Panc1 (cell line): Measurements from ENCODE around the gene SERPINB10. TPM values are rescaled to one million over a fixed set of nuclear protein-coding genes. Genes with fewer than 3 reads are reported as not detected.

ENCODE experiments used
- ATAC-seq: fragments of 200-7000 bp; cut with Tn5 transposase; 2 replicates; pipeline ENCODE4 v1.9.1; 2020; ENCODE audit warnings: mild to moderate bottlenecking, moderate library complexity
- BruUV-seq: library from RNA; stranded (reverse); fragments of 400-500 nt; replicated peaks from 2 replicates; lab custom pipeline; 2021; lab: Mats Ljungman, UMichigan
- CTCF ChIA-PET: fragments of 300-600 bp; sonication (Branson Sonifier 250); formaldehyde crosslinking; loops from one replicate; lab custom pipeline; 2022; ENCODE audit warnings: antibody characterized with exemption; lab: Charles Lee
- POLR2A ChIA-PET: fragments of 300-600 bp; sonication (Branson Sonifier 250); formaldehyde crosslinking; loops from one replicate; lab custom pipeline; 2022; ENCODE audit warnings: antibody characterized with exemption; lab: Charles Lee
- DNase-seq: peaks from one replicate; pipeline ENCODE4 v3.0.0-alpha.2; 2010; ENCODE audit warnings: low read depth, low spot score
- H3K27ac ChIP-seq: 2 replicates; pipeline ENCODE4 v1.5.1; 2011; ENCODE audit warnings: mild to moderate bottlenecking, low read length, inconsistent platforms
- H3K27me3 ChIP-seq: fragments of 200-500 bp; sonication (Bioruptor generic); 2 replicates; pipeline ENCODE4 v1.6.0; 2014; ENCODE audit warnings: low read length, inconsistent platforms; ENCODE audit not compliant: control insufficient read depth, insufficient read depth
- H3K36me3 ChIP-seq: fragments of 200-500 bp; sonication (Bioruptor generic); 2 replicates; pipeline ENCODE4 v1.5.1; 2014; ENCODE audit warnings: inconsistent platforms, mild to moderate bottlenecking, low read length, moderate library complexity; ENCODE audit not compliant: control insufficient read depth, insufficient read depth
- H3K4me1 ChIP-seq: 2 replicates; pipeline ENCODE4 v1.5.1; 2011; ENCODE audit warnings: inconsistent platforms, mild to moderate bottlenecking, low read length, moderate library complexity; ENCODE audit not compliant: control insufficient read depth, insufficient read depth
- H3K4me3 ChIP-seq, 2 experiments: 2 replicates each; pipeline ENCODE4 v1.5.1; 2011 to 2012; ENCODE audit warnings: low read depth in 2 of 2, low read length in 2 of 2, mild to moderate bottlenecking in 2 of 2, inconsistent platforms in 1 of 2, moderate library complexity in 1 of 2
- H3K9me3 ChIP-seq: fragments of 200-500 bp; sonication (Bioruptor generic); 2 replicates; pipeline ENCODE4 v1.5.1; 2014; ENCODE audit warnings: low read depth, mild to moderate bottlenecking, inconsistent platforms, low read length, moderate library complexity; ENCODE audit not compliant: control insufficient read depth, insufficient read depth
- CTCF ChIP-seq: fragments of 450-650 bp; IDR thresholded peaks from 2 replicates; pipeline ENCODE4 v1.5.1; 2017; ENCODE audit warnings: mild to moderate bottlenecking
- POLR2AphosphoS5 ChIP-seq: IDR thresholded peaks from 2 replicates; pipeline ENCODE4 v1.6.1; 2012; ENCODE audit warnings: mild to moderate bottlenecking, low read depth, low read length, moderate library complexity
- REST ChIP-seq, 2 experiments: IDR thresholded peaks; 2 replicates each; pipeline ENCODE4 v1.6.1; 2011 to 2012; ENCODE audit warnings: low read depth in 2 of 2, control low read depth in 1 of 2, low read length in 1 of 2, mild to moderate bottlenecking in 1 of 2, moderate library complexity in 1 of 2; ENCODE audit not compliant: insufficient read depth in 1 of 2
- SIN3A ChIP-seq: IDR thresholded peaks from 2 replicates; pipeline ENCODE4 v1.6.1; 2012; ENCODE audit warnings: low read depth, mild to moderate bottlenecking, low read length, moderate library complexity, borderline replicate concordance; ENCODE audit not compliant: insufficient read depth
- TCF7L2 ChIP-seq: IDR thresholded peaks from 2 replicates; pipeline ENCODE4 v1.6.1; 2011; ENCODE audit warnings: mild to moderate bottlenecking, low read depth, low read length, inconsistent platforms
- in situ Hi-C: cut with HindIII; loops from 2 replicates; pipeline ENCODE4 v1.10.0; 2016; ENCODE audit warnings: low sequenced_read_pairs, low pct_unique_long_range_greater_than_20kb
- intact Hi-C: fragments of 100-400 bp; cut with micrococcal nuclease; formaldehyde crosslinking; loops from one replicate; pipeline ENCODE4 v1.10.0; 2022; ENCODE audit not compliant: unreplicated experiment
- total RNA-seq: library from RNA; stranded (reverse); gene quantifications from one replicate; pipeline ENCODE4 v1.2.1, GENCODE V29; 2021; ENCODE audit not compliant: unreplicated experiment

Gene SERPINB10
- total RNA-seq, 1 experiment from 2014 or later, result not detected

- H3K4me3 ChIP-seq, result no peak overlapping the region
Observed at GRCh38 chr18:63903851-63904570, 3.7 kb upstream of the SERPINB10 start.

DNA sequence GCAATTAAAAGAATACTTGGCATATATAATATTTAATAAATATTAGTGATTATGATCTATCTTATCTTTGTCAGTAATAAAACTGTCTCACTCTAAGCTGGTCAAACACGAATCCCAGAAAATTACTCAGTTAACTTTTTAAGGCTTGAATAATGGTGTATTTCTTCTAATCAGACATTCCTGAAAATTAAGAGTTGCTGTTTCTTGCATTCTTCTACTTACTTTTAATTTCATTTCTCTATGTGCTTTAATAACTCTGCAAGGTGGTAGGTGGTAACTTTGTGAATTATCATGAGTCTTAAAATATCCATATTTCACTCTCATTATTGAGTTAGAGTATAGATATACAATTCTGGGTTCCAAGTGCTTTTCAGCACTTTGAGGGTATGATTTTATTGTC, 3.1 kb upstream of the SERPINB10 start:
- intact Hi-C loops (no loop called here), in situ Hi-C loops (no loop called here)
- POLR2A ChIA-PET, result no interaction called here
- Histone ChIP-seq H3K4me1 (no peaks in the 10 kb centered on the region), H3K4me3 (no peak overlapping the region), H3K36me3 (no peaks in the 10 kb centered on the region), H3K9me3 (no peaks in the 10 kb centered on the region), H3K27me3 (no peaks in the 10 kb centered on the region), H3K27ac (no peak overlapping the region)
- CTCF ChIA-PET, result no interaction called here
- ATAC-seq (no peak), DNase-seq (no peak)
- TF ChIP-seq SIN3A (no peak), POLR2AphosphoS5 (no peak), REST (IDR thresholded peaks at IDR 0.05; ENCODE audit: insufficient read depth in 1 of 2, low read depth in 2 of 2, low read length in 1 of 2) (no peak), TCF7L2 (no peak), CTCF (no peak)
- BruUV-seq, result no TSS peak

More at GRCh38 chr18:63903851-63904570, 3.7 kb upstream of the SERPINB10 start:
- H3K27ac ChIP-seq, result no peak overlapping the region
- ATAC-seq (no peak), DNase-seq (no peak)
- ChIA-PET CTCF (no interaction called here), POLR2A (no interaction called here)
- H3K36me3 ChIP-seq, result no peaks in the 10 kb centered on the region
- intact Hi-C loops (no loop called here), in situ Hi-C loops (no loop called here)
- no peaks in the 10 kb centered on the region for H3K9me3 ChIP-seq
- no TSS peak for BruUV-seq
- no peaks in the 10 kb centered on the region for H3K27me3 ChIP-seq
- no peaks in the 10 kb centered on the region for H3K4me1 ChIP-seq
- TF ChIP-seq TCF7L2 (no peak), POLR2AphosphoS5 (no peak), SIN3A (no peak)

DNA sequence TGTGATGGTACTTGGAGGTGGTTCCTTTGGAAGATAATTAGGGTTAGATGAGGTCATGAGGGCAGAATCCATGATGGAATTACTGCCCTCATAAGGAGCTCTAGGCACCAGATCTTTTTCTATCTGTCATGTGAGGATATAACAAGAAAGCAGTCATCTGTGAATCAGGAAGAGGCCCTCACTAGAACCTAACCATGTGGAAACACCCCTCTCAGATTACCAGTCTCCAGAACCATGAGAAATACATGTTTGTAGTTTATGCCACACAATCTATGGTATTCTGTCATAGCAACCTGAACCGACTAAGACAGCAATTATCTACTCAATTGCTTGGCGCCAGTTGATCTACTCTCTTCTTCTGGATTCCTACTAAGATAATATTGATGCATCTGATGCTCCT, 2.4 kb upstream of the SERPINB10 start:
- DNase-seq (no peak), ATAC-seq (no peak)
- Histone ChIP-seq H3K27me3 (no peaks in the 10 kb centered on the region), H3K27ac (no peak overlapping the region), H3K4me3 (no peak overlapping the region), H3K4me1 (no peaks in the 10 kb centered on the region), H3K36me3 (no peaks in the 10 kb centered on the region), H3K9me3 (no peaks in the 10 kb centered on the region)
- intact Hi-C loops, result no loop called here
- ChIA-PET POLR2A (no interaction called here), CTCF (no interaction called here)
- TF ChIP-seq TCF7L2 (no peak), SIN3A (no peak), POLR2AphosphoS5 (no peak), REST (IDR thresholded peaks at IDR 0.05; ENCODE audit: insufficient read depth in 1 of 2, low read depth in 2 of 2, low read length in 1 of 2) (no peak), CTCF (no peak)
- BruUV-seq, result no TSS peak
- in situ Hi-C loops, result no loop called here
